HepG2 (cell line): ENCODE results near the gene TASOR. TPM values are rescaled to one million over a fixed set of nuclear protein-coding genes. Genes with fewer than 3 reads are reported as not detected.

Experiments used
- ATAC-seq: fragments of 200-7000 bp; cut with Tn5 transposase; 3 replicates; pipeline ENCODE4 v1.9.1; 2020; ENCODE audit warnings: mild to moderate bottlenecking, moderate library complexity
- BruUV-seq: library from RNA; stranded (reverse); fragments of 400-500 nt; replicated peaks from 2 replicates; lab custom pipeline; 2021; lab: Mats Ljungman, UMichigan
- CTCF ChIA-PET: fragments of 300-600 bp; formaldehyde crosslinking; extraction: SDS; loops from one replicate; lab custom pipeline; 2021; ENCODE audit warnings: low total read pairs, inconsistent platforms, low intra/inter-chr PET ratio; lab: Yijun Ruan, JAX
- POLR2A ChIA-PET: fragments of 350-600 bp; sonication (Branson Sonifier 250); formaldehyde crosslinking; loops from one replicate; lab custom pipeline; 2020; ENCODE audit warnings: antibody characterized with exemption, inconsistent platforms; lab: Yijun Ruan, JAX
- DNase-seq: peaks from one replicate; pipeline ENCODE4 v3.0.0-alpha.2; 2015; ENCODE audit warnings: low spot score
- FAIRE-seq: peaks from 3 replicates; lab custom pipeline; 2011; peaks lifted over from hg19 to GRCh38; lab: Jason Lieb, UNC
- H2AFZ ChIP-seq: one replicate; pipeline ENCODE4 v1.6.1; 2011; ENCODE audit warnings: low read length, inconsistent platforms
- H3K27ac ChIP-seq: fragments of 300-600 bp; 3 replicates; pipeline ENCODE4 v1.8.0; 2011; ENCODE audit warnings: mixed run types, mild to moderate bottlenecking, mixed read lengths, low read length, inconsistent platforms; ENCODE audit not compliant: insufficient read depth; ENCODE audit errors: extremely low read length
- H3K27me3 ChIP-seq, 2 experiments: fragments of 200-600 bp in 1 of 2; 2 replicates in 1 of 2; 3 replicates in 1 of 2; pipeline versions ENCODE4 v1.6.0 to v1.8.0; 2011; ENCODE audit warnings: low read length in 2 of 2, mild to moderate bottlenecking in 2 of 2, moderate library complexity in 2 of 2, inconsistent platforms in 1 of 2; ENCODE audit not compliant: insufficient read depth in 2 of 2, control insufficient read depth in 1 of 2
- H3K36me3 ChIP-seq, 2 experiments: fragments of 200-600 bp in 1 of 2; replicated peaks in 1 of 2; 2 replicates in 1 of 2; 3 replicates in 1 of 2; pipeline versions ENCODE4 v1.5.1 to v1.8.0; 2011; ENCODE audit warnings: low read length in 2 of 2, inconsistent platforms in 1 of 2; ENCODE audit not compliant: insufficient read depth in 2 of 2, control insufficient read depth in 1 of 2
- H3K4me1 ChIP-seq: 2 replicates; pipeline ENCODE4 v1.5.1; 2012; ENCODE audit warnings: low read length, inconsistent platforms; ENCODE audit not compliant: insufficient read depth
- H3K4me2 ChIP-seq: 2 replicates; pipeline ENCODE4 v1.6.0; 2011; ENCODE audit warnings: low read depth, low read length, inconsistent platforms
- H3K4me3 ChIP-seq, 3 experiments: fragments of 200-600 bp in 1 of 3; sonication (generic), shearing (Covaris generic) in 1 of 3; replicated peaks in 1 of 3; 2 replicates each; pipeline ENCODE4 v1.5.1; 2011 to 2016; ENCODE audit warnings: low read length in 3 of 3, inconsistent platforms in 2 of 3, low read depth in 2 of 3, mild to moderate bottlenecking in 2 of 3, control low read depth in 1 of 3, mixed read lengths in 1 of 3; ENCODE audit not compliant: insufficient read depth in 1 of 3
- H3K79me2 ChIP-seq: one replicate; pipeline ENCODE4 v1.6.1; 2011; ENCODE audit warnings: low read length, inconsistent platforms; ENCODE audit not compliant: insufficient read depth
- H3K9ac ChIP-seq: 2 replicates; pipeline ENCODE4 v1.6.0; 2011; ENCODE audit warnings: mild to moderate bottlenecking, low read depth, low read length, inconsistent platforms; ENCODE audit not compliant: insufficient read depth
- H3K9me3 ChIP-seq: 2 replicates; pipeline ENCODE4 v1.5.1; 2012; ENCODE audit warnings: mild to moderate bottlenecking, low read length
- H4K20me1 ChIP-seq: 2 replicates; pipeline ENCODE4 v1.6.0; 2011; ENCODE audit warnings: inconsistent platforms, mild to moderate bottlenecking, low read length, moderate library complexity; ENCODE audit not compliant: insufficient read depth
- ELF1 ChIP-seq: sonication (generic); formaldehyde crosslinking; IDR thresholded peaks from 2 replicates; pipeline ENCODE4 v1.4.0; 2020; ENCODE audit warnings: missing genetic modification reagents
- KAT7 ChIP-seq: IDR thresholded peaks from 2 replicates; pipeline ENCODE4 v1.6.1; 2018; ENCODE audit warnings: borderline replicate concordance, missing compliant biosample characterization
- KDM1A ChIP-seq: IDR thresholded peaks from 2 replicates; pipeline ENCODE4 v1.6.1; 2016; ENCODE audit warnings: missing compliant biosample characterization
- RELA ChIP-seq: sonication (generic); formaldehyde crosslinking; IDR thresholded peaks from 2 replicates; pipeline ENCODE4 v1.4.0; 2020; ENCODE audit warnings: missing genetic modification reagents
- SOX13 ChIP-seq, 3 experiments: fragments of 450-650 bp in 1 of 3; sonication (generic) in 1 of 3; formaldehyde crosslinking in 1 of 3; IDR thresholded peaks in 2 of 3; conservative IDR thresholded peaks in 1 of 3; 2 replicates each; pipeline versions ENCODE4 v1.5.0 to v1.6.1; 2016 to 2020; ENCODE audit warnings: antibody characterized with exemption in 1 of 3, mild to moderate bottlenecking in 1 of 3, missing compliant biosample characterization in 1 of 3, missing genetic modification reagents in 1 of 3, moderate library complexity in 1 of 3
- ZNF251 ChIP-seq: sonication (generic); formaldehyde crosslinking; IDR thresholded peaks from 2 replicates; pipeline ENCODE4 v1.9.0; 2021; ENCODE audit warnings: mild to moderate bottlenecking, missing genetic modification reagents
- ZNF264 ChIP-seq: sonication (generic); formaldehyde crosslinking; IDR thresholded peaks from 2 replicates; pipeline ENCODE4 v1.4.0; 2020; ENCODE audit warnings: missing genetic modification reagents
- ZNF629 ChIP-seq: sonication (generic); formaldehyde crosslinking; conservative IDR thresholded peaks from 2 replicates; pipeline ENCODE4 v1.5.0; 2020; ENCODE audit warnings: missing genetic modification reagents
- ZNF644 ChIP-seq: IDR thresholded peaks from 2 replicates; pipeline ENCODE4 v1.6.1; 2016; ENCODE audit warnings: low read depth
- ZNF784 ChIP-seq: sonication (generic); formaldehyde crosslinking; IDR thresholded peaks from 2 replicates; pipeline ENCODE4 v1.5.1; 2020; ENCODE audit warnings: missing genetic modification reagents, mild to moderate bottlenecking, borderline replicate concordance
- in situ Hi-C: cut with HindIII; loops from 2 replicates; pipeline ENCODE4 v1.10.0; 2017; ENCODE audit warnings: low pct_unique_long_range_greater_than_20kb; ENCODE audit not compliant: extremely low pct_ligation_motif_present
- intact Hi-C: fragments of 100-400 bp; cut with micrococcal nuclease; formaldehyde crosslinking; loops from one replicate; pipeline ENCODE4 v1.10.0; 2022; ENCODE audit not compliant: unreplicated experiment
- polyA plus RNA-seq, 8 experiments: library from polyadenylated mRNA; depleted of rRNA in 3 of 8; stranded (reverse) in 7 of 8; unstranded in 1 of 8; fragments of >200 nt; fragmentation: Illumina TruSeq in 4 of 8; extraction: Trizol in 4 of 8; gene quantifications; 2 replicates each; pipeline versions ENCODE4 v1.2.1 to v1.2.3, GENCODE V29; 2011 to 2016; ENCODE audit warnings: low read depth in 4 of 8, missing spikeins in 1 of 8, mixed read lengths in 1 of 8; ENCODE audit not compliant: insufficient read depth in 1 of 8
- total RNA-seq, 5 experiments: library from RNA; depleted of rRNA; stranded (reverse); fragments of >200 nt; fragmentation: Illumina TruSeq; extraction: Trizol; gene quantifications; 2 replicates each; pipeline ENCODE4 v1.2.3, GENCODE V29; 2016; ENCODE audit warnings: low read depth in 1 of 5
- TF ChIP-seq, protein P1 (sequence below): sonication (generic); formaldehyde crosslinking; IDR thresholded peaks from 2 replicates; pipeline ENCODE4 v1.5.0; 2020; ENCODE audit warnings: missing genetic modification reagents
- TF ChIP-seq, protein P2 (sequence below): sonication (generic); formaldehyde crosslinking; IDR thresholded peaks from 2 replicates; pipeline ENCODE4 v1.5.0; 2020; ENCODE audit warnings: missing genetic modification reagents, mild to moderate bottlenecking, borderline replicate concordance

TASOR gene
- total and polyA plus RNA-seq, 2 of the 13 experiments (the other 11 are each of a cell fraction or from before 2014, with no cell fraction given): 20.1 to 32.5 TPM

DNA sequence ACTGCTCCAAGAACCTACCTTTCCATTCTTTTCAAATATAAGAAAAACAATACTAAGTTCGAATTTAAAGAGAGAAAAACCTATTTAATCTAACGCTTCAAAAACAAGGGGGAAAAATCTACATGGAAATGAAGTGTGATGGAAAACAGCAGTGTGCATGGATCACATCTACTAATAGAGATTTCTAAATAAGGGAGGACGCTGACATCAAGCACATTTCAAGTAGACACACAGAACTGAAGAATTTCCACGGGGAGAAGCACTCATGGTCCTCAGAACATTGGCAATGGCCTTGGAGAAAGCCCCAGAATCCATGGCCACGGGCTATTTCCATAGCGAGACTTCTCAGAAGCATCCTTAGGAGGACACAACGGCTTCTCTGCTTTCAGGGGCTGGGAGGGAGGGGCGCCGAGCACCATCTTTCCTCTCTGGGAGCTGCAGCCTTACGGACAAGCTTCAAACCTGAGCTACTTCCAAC, 1.0 kb downstream of the TASOR start (continued):
- TF ChIP-seq, protein P1, sequence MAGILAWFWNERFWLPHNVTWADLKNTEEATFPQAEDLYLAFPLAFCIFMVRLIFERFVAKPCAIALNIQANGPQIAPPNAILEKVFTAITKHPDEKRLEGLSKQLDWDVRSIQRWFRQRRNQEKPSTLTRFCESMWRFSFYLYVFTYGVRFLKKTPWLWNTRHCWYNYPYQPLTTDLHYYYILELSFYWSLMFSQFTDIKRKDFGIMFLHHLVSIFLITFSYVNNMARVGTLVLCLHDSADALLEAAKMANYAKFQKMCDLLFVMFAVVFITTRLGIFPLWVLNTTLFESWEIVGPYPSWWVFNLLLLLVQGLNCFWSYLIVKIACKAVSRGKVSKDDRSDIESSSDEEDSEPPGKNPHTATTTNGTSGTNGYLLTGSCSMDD (CRISPR knock-in tag): no peak
- TF ChIP-seq ELF1 (CRISPR knock-in tag) (0 out of 2 replicates have a peak, but pooled peaks have one; percentile 25), ZNF264 (no peak), ZNF251 (no peak), ZNF644 (0 out of 2 replicates have a peak, but pooled peaks have one; percentile 20)

GRCh38 chr3:56680054-56680580, 2.9 kb downstream of the TASOR start:
- peak overlapping the region in 1 of 3 experiments; percentile 73; a peak in 2 of 6 replicates for H3K4me3 ChIP-seq
- POLR2A ChIA-PET: no interaction called here
- in situ Hi-C loops (no loop called here), intact Hi-C loops (no loop called here)
- H3K4me2 ChIP-seq: peak overlapping the region; percentile 86
- H3K9ac ChIP-seq: no peak overlapping the region
- no TSS peak for BruUV-seq
- H4K20me1 ChIP-seq: no peaks in the 10 kb centered on the region
- FAIRE-seq (no peak), DNase-seq (no peak), ATAC-seq (no peak)
- H3K79me2 ChIP-seq: peaks cover 40% of the 10 kb centered on the region
- CTCF ChIA-PET: no interaction called here
- no peaks in the 10 kb centered on the region for H3K27me3 ChIP-seq
- TF ChIP-seq RELA (CRISPR knock-in tag) (no peak), KAT7 (no peak), ZNF784 (CRISPR knock-in tag) (peak; percentile 48; the same call in 1 of the 2 replicates), ZNF629 (peak; percentile 90), KDM1A (CRISPR knock-in tag) (0 out of 2 replicates have a peak, but pooled peaks have one; percentile 41), SOX13 (IDR thresholded peaks at IDR 0.05) (no peak), SOX13 (CRISPR knock-in tag; conservative IDR thresholded peaks at IDR 0.05 in 1 of 2, IDR thresholded peaks at IDR 0.05 in 1 of 2) (no peak)
- TF ChIP-seq, protein P2, sequence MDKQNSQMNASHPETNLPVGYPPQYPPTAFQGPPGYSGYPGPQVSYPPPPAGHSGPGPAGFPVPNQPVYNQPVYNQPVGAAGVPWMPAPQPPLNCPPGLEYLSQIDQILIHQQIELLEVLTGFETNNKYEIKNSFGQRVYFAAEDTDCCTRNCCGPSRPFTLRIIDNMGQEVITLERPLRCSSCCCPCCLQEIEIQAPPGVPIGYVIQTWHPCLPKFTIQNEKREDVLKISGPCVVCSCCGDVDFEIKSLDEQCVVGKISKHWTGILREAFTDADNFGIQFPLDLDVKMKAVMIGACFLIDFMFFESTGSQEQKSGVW (CRISPR knock-in tag): no peak
- no peak overlapping the region for H3K27ac ChIP-seq
- H3K36me3 ChIP-seq: no peaks in the 10 kb centered on the region; a peak in 1 of 5 replicates
- H3K4me1 ChIP-seq: peaks cover 42% of the 10 kb centered on the region
- no peak overlapping the region for H2AFZ ChIP-seq
- H3K9me3 ChIP-seq: no peaks in the 10 kb centered on the region
